WTC11 (cell line): ENCODE data around the gene MAP3K10. TPM values are rescaled to one million over a fixed set of nuclear protein-coding genes. Genes with fewer than 3 reads are reported as not detected.

ENCODE experiments used
- ATAC-seq: fragments of 200-7000 bp; cut with Tn5 transposase; 2 replicates; pipeline ENCODE4 v1.10.0; 2021; ENCODE audit warnings: mild to moderate bottlenecking, moderate library complexity
- CTCF ChIA-PET: fragments of 300-600 bp; sonication (Branson Sonifier 250); formaldehyde crosslinking; loops from one replicate; lab custom pipeline; 2021; ENCODE audit warnings: antibody characterized with exemption; lab: Charles Lee
- POLR2A ChIA-PET: fragments of 350-600 bp; sonication (Branson Sonifier 250); formaldehyde crosslinking; loops from one replicate; lab custom pipeline; 2021; ENCODE audit warnings: antibody characterized with exemption; lab: Charles Lee
- DNase-seq: peaks from one replicate; pipeline ENCODE4 v3.0.0; 2021; ENCODE audit warnings: low spot score
- H3K27ac Mint-ChIP-seq: 2 replicates; pipeline ENCODE4 v1.8.0; 2021; ENCODE audit warnings: mixed read lengths
- H3K27me3 Mint-ChIP-seq: 2 replicates; pipeline ENCODE4 v1.8.0; 2021; ENCODE audit warnings: low read depth, mild to moderate bottlenecking, moderate library complexity, mixed read lengths
- H3K36me3 Mint-ChIP-seq: 2 replicates; pipeline ENCODE4 v1.8.0; 2021; ENCODE audit warnings: mixed read lengths
- H3K4me1 Mint-ChIP-seq: 2 replicates; pipeline ENCODE4 v1.8.0; 2022; ENCODE audit warnings: mixed read lengths
- H3K4me3 Mint-ChIP-seq: 2 replicates; pipeline ENCODE4 v1.8.0; 2021; ENCODE audit warnings: mild to moderate bottlenecking, moderate library complexity, mixed read lengths
- H3K9me3 Mint-ChIP-seq: 2 replicates; pipeline ENCODE4 v1.8.0; 2021; ENCODE audit warnings: mixed read lengths
- ARID4B ChIP-seq: sonication (generic); formaldehyde crosslinking; IDR thresholded peaks from 2 replicates; pipeline ENCODE4 v1.8.0; 2023; ENCODE audit warnings: missing genetic modification reagents, mild to moderate bottlenecking, borderline replicate concordance
- FOXJ3 ChIP-seq: sonication (generic); formaldehyde crosslinking; IDR thresholded peaks from 2 replicates; pipeline ENCODE4 v1.9.0; 2021; ENCODE audit warnings: missing genetic modification reagents, mild to moderate bottlenecking, borderline replicate concordance
- GABPB1 ChIP-seq: sonication (generic); formaldehyde crosslinking; IDR thresholded peaks from 2 replicates; pipeline ENCODE4 v1.8.1; 2023; ENCODE audit warnings: mild to moderate bottlenecking, missing genetic modification reagents
- GTF2I ChIP-seq: fragments of 250-450 bp; sonication (Bioruptor Pico); conservative IDR thresholded peaks from 2 replicates; pipeline ENCODE4 v1.4.0; 2021; ENCODE audit warnings: mild to moderate bottlenecking
- HMGXB4 ChIP-seq: sonication (generic); formaldehyde crosslinking; IDR thresholded peaks from 2 replicates; pipeline ENCODE4 v1.8.1; 2023; ENCODE audit warnings: mild to moderate bottlenecking, moderate library complexity, missing genetic modification reagents
- JUN ChIP-seq: sonication (generic); formaldehyde crosslinking; IDR thresholded peaks from 2 replicates; pipeline ENCODE4 v1.8.0; 2023; ENCODE audit warnings: mild to moderate bottlenecking, missing genetic modification reagents
- NFATC4 ChIP-seq: fragments of 250-450 bp; sonication (Bioruptor Pico); IDR thresholded peaks from 2 replicates; pipeline ENCODE4 v1.9.0; 2021; ENCODE audit warnings: mild to moderate bottlenecking
- SMAD4 ChIP-seq: sonication (generic); formaldehyde crosslinking; IDR thresholded peaks from 2 replicates; pipeline ENCODE4 v1.8.0; 2022; ENCODE audit warnings: mild to moderate bottlenecking, missing genetic modification reagents
- USF2 ChIP-seq: sonication (generic); formaldehyde crosslinking; IDR thresholded peaks from 2 replicates; pipeline ENCODE4 v1.8.1; 2023; ENCODE audit warnings: mild to moderate bottlenecking, missing genetic modification reagents, moderate library complexity
- ZNF532 ChIP-seq: fragments of 250-450 bp; sonication (Bioruptor Pico); IDR thresholded peaks from 2 replicates; pipeline ENCODE4 v1.9.0; 2021; ENCODE audit warnings: mild to moderate bottlenecking, borderline replicate concordance
- total RNA-seq: library from RNA; stranded (reverse); gene quantifications from 3 replicates; pipeline ENCODE4 v1.2.3, GENCODE V29; 2021
- TF ChIP-seq, protein P1 (sequence below): fragments of 250-450 bp; sonication (Bioruptor Pico); conservative IDR thresholded peaks from 2 replicates; pipeline ENCODE4 v1.9.0; 2021; ENCODE audit warnings: mild to moderate bottlenecking
- TF ChIP-seq, protein P2 (sequence below): fragments of 200-600 bp; IDR thresholded peaks from 2 replicates; pipeline ENCODE4 v1.8.0; 2022; ENCODE audit warnings: antibody characterized with exemption

MAP3K10 gene
- total RNA-seq, 1 experiment from 2014 or later = 23.5 TPM

GRCh38 chr19:40236366-40236765 is 45.1 kb downstream of the MAP3K10 start:
- Mint-ChIP-seq H3K27me3 (no peaks in the 10 kb centered on the region), H3K36me3 (peaks cover 27% of the 10 kb centered on the region; the same call in 1 of the 2 replicates), H3K4me3 (no peak overlapping the region), H3K9me3 (no peaks in the 10 kb centered on the region), H3K27ac (no peak overlapping the region), H3K4me1 (peaks cover 12% of the 10 kb centered on the region)
- CTCF ChIA-PET = interaction anchor here (0.7 to 1.8 kb wide), 6 partner anchors 10 to 97 kb away, joined by 3 to 5 read pairs (median 4); partner anchors contain the start of gene CCNP
- ATAC-seq (no peak), DNase-seq (no peak)
- TF ChIP-seq, protein P1, sequence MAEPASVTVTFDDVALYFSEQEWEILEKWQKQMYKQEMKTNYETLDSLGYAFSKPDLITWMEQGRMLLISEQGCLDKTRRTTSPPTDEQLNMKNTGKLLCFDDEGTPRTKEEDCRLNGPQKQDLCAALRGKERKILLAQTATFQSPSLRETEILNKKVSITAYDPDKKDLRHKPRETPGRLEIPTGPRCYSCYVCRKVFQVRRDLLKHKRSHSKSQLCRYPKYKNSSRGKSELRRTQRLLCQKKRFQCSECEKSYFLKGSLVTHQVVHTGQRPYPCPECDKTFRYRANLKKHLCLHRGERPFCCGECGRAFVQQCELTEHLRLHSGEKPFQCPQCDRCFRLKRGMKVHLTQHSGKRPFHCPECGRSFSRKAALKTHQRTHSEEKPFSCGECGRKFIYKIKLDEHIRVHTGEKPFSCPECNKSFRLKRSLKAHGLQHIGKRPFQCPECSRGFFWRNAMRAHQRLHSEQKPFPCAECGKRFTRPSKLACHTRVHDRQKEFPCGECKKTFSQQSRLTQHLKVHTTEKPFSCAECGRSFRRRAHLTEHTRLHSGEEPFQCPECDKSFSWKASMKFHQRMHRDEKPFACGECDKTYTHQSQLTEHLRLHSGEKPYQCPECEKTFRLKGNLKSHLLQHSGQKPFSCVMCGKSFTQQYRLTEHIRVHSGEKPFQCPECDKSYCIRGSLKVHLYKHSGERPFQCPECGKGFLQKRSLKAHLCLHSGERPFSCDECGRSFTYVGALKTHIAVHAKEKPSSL (CRISPR knock-in tag) = no peak
- TF ChIP-seq USF2 (CRISPR knock-in tag) (no peak), NFATC4 (CRISPR knock-in tag) (no peak), SMAD4 (no peak), ARID4B (CRISPR knock-in tag) (no peak), ZNF532 (no peak), FOXJ3 (CRISPR knock-in tag) (no peak), JUN (no peak), GABPB1 (CRISPR knock-in tag) (no peak), GTF2I (CRISPR knock-in tag) (no peak), HMGXB4 (CRISPR knock-in tag) (no peak)
- TF ChIP-seq, protein P2, sequence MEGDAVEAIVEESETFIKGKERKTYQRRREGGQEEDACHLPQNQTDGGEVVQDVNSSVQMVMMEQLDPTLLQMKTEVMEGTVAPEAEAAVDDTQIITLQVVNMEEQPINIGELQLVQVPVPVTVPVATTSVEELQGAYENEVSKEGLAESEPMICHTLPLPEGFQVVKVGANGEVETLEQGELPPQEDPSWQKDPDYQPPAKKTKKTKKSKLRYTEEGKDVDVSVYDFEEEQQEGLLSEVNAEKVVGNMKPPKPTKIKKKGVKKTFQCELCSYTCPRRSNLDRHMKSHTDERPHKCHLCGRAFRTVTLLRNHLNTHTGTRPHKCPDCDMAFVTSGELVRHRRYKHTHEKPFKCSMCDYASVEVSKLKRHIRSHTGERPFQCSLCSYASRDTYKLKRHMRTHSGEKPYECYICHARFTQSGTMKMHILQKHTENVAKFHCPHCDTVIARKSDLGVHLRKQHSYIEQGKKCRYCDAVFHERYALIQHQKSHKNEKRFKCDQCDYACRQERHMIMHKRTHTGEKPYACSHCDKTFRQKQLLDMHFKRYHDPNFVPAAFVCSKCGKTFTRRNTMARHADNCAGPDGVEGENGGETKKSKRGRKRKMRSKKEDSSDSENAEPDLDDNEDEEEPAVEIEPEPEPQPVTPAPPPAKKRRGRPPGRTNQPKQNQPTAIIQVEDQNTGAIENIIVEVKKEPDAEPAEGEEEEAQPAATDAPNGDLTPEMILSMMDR = no peak
- POLR2A ChIA-PET = no interaction called here
